Prostate gland (tissue), 2 donors: ENCODE data around the gene MUL1. TPM values are rescaled to one million over a fixed set of nuclear protein-coding genes. Genes with fewer than 3 reads are reported as not detected.

Source experiments
- DNase-seq: peaks from one replicate; pipeline ENCODE4 v3.0.0-alpha.2; 2019; ENCODE audit warnings: low spot score
- H3K27ac ChIP-seq, 2 donors: fragments of 200-600 bp; sonication (generic); 2 replicates each; pipeline ENCODE4 v1.5.1; 2017 to 2019
- H3K27me3 ChIP-seq: fragments of 200-600 bp; sonication (generic); replicated peaks from 2 replicates; pipeline ENCODE4 v1.5.1; 2019; ENCODE audit not compliant: insufficient read depth
- H3K36me3 ChIP-seq, 2 donors: fragments of 200-600 bp; sonication (generic); 1 replicate in 1 of 2; 2 replicates in 1 of 2; pipeline versions ENCODE4 v1.5.1 to v1.8.1; 2017 to 2019
- H3K4me1 ChIP-seq: fragments of 200-600 bp; sonication (generic); replicated peaks from 2 replicates; pipeline ENCODE4 v1.5.1; 2019
- H3K4me3 ChIP-seq, 2 donors: fragments of 200-600 bp; sonication (generic); 2 replicates each; pipeline ENCODE4 v1.5.1; 2017 to 2019
- H3K9me3 ChIP-seq: fragments of 200-600 bp; sonication (generic); 2 replicates; pipeline ENCODE4 v1.5.1; 2017
- CTCF ChIP-seq, 4 experiments: fragments of 200-600 bp in 2 of 4; fragments of 450-650 bp in 2 of 4; sonication (generic) in 2 of 4; IDR thresholded peaks; 1 replicate in 3 of 4; 2 replicates in 1 of 4; pipeline ENCODE4 v1.5.1; 2016 to 2019; ENCODE audit warnings: antibody characterized with exemption in 4 of 4, mild to moderate bottlenecking in 2 of 4, moderate library complexity in 2 of 4
- POLR2A ChIP-seq: fragments of 450-650 bp; IDR thresholded peaks from one replicate; pipeline ENCODE4 v1.6.1; 2016; ENCODE audit warnings: antibody characterized with exemption, mild to moderate bottlenecking
- POLR2AphosphoS5 ChIP-seq: sonication (generic); formaldehyde crosslinking; IDR thresholded peaks from one replicate; pipeline ENCODE4 v1.6.1; 2017; ENCODE audit warnings: antibody characterized with exemption
- WGBS: methylation state at CpG from one replicate; pipeline ENCODE4 v1.1.5; 2018; 5-methylcytosine and 5-hydroxymethylcytosine counted together
- intact Hi-C: fragments of 100-400 bp; cut with DNase I; formaldehyde crosslinking; loops from one replicate; pipeline ENCODE4 v1.14.2; 2022
- total RNA-seq, 2 donors: library from RNA; depleted of rRNA; stranded (reverse); fragments of >200 nt; gene quantifications; one replicate each; pipeline ENCODE4 v1.1.0, GENCODE V29; 2016

MUL1 gene
- total RNA-seq, 2 donors from 2014 or later, result 30.0 to 37.0 TPM

- WGBS, result 77% methylated on average over 7 of the region's 7 CpGs
- Histone ChIP-seq H3K4me1 (no peaks in the 10 kb centered on the region), H3K9me3 (no peaks in the 10 kb centered on the region), H3K27me3 (no peaks in the 10 kb centered on the region), H3K36me3 (no peaks in the 10 kb centered on the region), H3K27ac (no peak overlapping the region), H3K4me3 (no peak overlapping the region)
- intact Hi-C loops, result loop anchor here (2.0 to 5.0 kb wide), 3 partner anchors 280 to 575 kb away; no protein-coding TSS in a partner anchor
- no peak for DNase-seq
- no peak for TF ChIP-seq CTCF (IDR thresholded peaks at IDR 0.05)
- no peak for TF ChIP-seq POLR2AphosphoS5
- TF ChIP-seq POLR2A, result no peak
Observed at GRCh38 chr1:20492751-20493150, 15.2 kb downstream of the MUL1 start.

GRCh38 chr1:20491866-20492265, 16.1 kb downstream of the MUL1 start:
- Histone ChIP-seq H3K27me3 (no peaks in the 10 kb centered on the region), H3K4me3 (no peak overlapping the region), H3K36me3 (no peaks in the 10 kb centered on the region), H3K27ac (no peak overlapping the region), H3K4me1 (no peaks in the 10 kb centered on the region), H3K9me3 (no peaks in the 10 kb centered on the region)
- WGBS, result 74% methylated on average over 7 of the region's 7 CpGs
- TF ChIP-seq POLR2AphosphoS5, result no peak
- TF ChIP-seq CTCF (IDR thresholded peaks at IDR 0.05), result no peak
- no peak for TF ChIP-seq POLR2A
- no peak for DNase-seq
- intact Hi-C loops, result loop anchor here (2.0 to 5.0 kb wide), 3 partner anchors 279 to 575 kb away; no protein-coding TSS in a partner anchor

DNA sequence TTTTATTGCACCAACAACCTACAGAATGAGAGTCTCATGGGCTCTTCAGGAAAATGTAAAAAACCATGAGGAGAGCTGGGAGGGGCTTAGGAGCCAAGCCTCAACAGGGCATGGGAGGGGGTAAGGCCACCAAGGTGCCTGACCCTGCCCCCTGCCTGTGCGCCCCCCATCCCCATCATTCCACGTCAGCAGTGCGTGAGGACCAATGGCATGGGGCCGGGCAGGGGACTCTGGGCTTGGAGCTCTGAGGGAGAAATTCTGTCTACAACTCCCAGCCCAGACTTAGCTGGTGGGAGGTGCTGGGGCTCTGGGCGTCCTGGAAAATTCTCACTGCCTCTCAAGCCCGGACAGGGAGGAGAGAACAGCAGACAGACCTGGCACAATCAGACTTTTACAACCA, 16.8 kb downstream of the MUL1 start:
- Histone ChIP-seq H3K27me3 (no peaks in the 10 kb centered on the region), H3K9me3 (no peaks in the 10 kb centered on the region), H3K36me3 (no peaks in the 10 kb centered on the region), H3K4me1 (no peaks in the 10 kb centered on the region), H3K27ac (no peak overlapping the region), H3K4me3 (no peak overlapping the region)
- no peak for TF ChIP-seq POLR2AphosphoS5
- no peak for TF ChIP-seq POLR2A
- no peak for TF ChIP-seq CTCF (IDR thresholded peaks at IDR 0.05)
- intact Hi-C loops, result loop anchor here (5.0 kb wide), 2 partner anchors 394 to 574 kb away; no protein-coding TSS in a partner anchor
- 73% methylated on average over 5 of the region's 6 CpGs for WGBS
- no peak for DNase-seq

DNA sequence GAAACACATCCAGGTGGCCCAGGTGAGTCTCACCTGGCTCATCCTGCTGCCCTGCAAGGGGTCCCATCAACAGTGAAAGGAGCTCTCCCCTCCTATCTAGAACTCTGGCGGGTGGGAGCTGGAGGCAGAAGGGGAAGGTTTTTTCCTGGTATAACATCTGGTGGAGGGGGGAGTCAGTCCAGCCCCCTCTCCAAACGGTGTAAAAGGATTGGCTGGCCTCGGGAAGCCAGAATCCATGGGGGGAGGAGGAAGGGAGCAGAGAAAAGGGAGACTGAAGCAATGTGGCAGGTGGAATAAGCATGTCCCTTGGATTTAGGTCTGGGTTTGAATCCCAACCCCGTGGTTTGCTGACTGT, 20.7 kb downstream of the MUL1 start:
- Histone ChIP-seq H3K27ac (no peak overlapping the region), H3K27me3 (no peaks in the 10 kb centered on the region), H3K36me3 (no peaks in the 10 kb centered on the region), H3K4me1 (no peaks in the 10 kb centered on the region), H3K9me3 (no peaks in the 10 kb centered on the region), H3K4me3 (no peak overlapping the region)
- DNase-seq, result no peak
- intact Hi-C loops, result loop anchor here (5.0 kb wide), 1 partner anchor 110 kb away; no protein-coding TSS in a partner anchor
- TF ChIP-seq CTCF (IDR thresholded peaks at IDR 0.05) (no peak), POLR2AphosphoS5 (no peak), POLR2A (no peak)
- WGBS, result 23% methylated on average over 4 of the region's 4 CpGs

- Histone ChIP-seq H3K36me3 (no peaks in the 10 kb centered on the region), H3K9me3 (no peaks in the 10 kb centered on the region), H3K4me1 (no peaks in the 10 kb centered on the region), H3K27ac (peak overlapping the region; percentile 85 to 90), H3K4me3 (peak overlapping the region; percentile 51 to 55), H3K27me3 (no peaks in the 10 kb centered on the region)
- peak; percentile 28 for DNase-seq
- WGBS, result 5% methylated on average over 38 of the region's 51 CpGs
- intact Hi-C loops, result loop anchor here (5.0 kb wide), 1 partner anchor 109 kb away; no protein-coding TSS in a partner anchor
- no peak for TF ChIP-seq POLR2A
- peak; percentile 32 for TF ChIP-seq POLR2AphosphoS5
Observed at GRCh38 chr1:20486457-20487235, 21.3 kb downstream of the MUL1 start.
